Suprapubic skin (tissue), 4 donors: ENCODE measurements around the gene BCS1L.

Source experiments
- POLR2A ChIP-seq, 2 donors: fragments of 450-650 bp; IDR thresholded peaks; one replicate each; pipeline ENCODE4 v1.6.1; 2017; ENCODE audit warnings: antibody characterized with exemption in 2 of 2, mild to moderate bottlenecking in 2 of 2, moderate library complexity in 2 of 2
- POLR2AphosphoS5 ChIP-seq, 3 donors: sonication (generic); formaldehyde crosslinking; IDR thresholded peaks; one replicate each; pipeline ENCODE4 v1.6.1; 2017; ENCODE audit warnings: antibody characterized with exemption in 3 of 3
- TF ChIP-seq, protein P1 (sequence below), 2 donors: fragments of 200-600 bp in 1 of 2; fragments of 450-650 bp in 1 of 2; sonication (generic) in 1 of 2; IDR thresholded peaks; one replicate each; pipeline ENCODE4 v1.5.1; 2016 to 2019; ENCODE audit warnings: antibody characterized with exemption in 2 of 2, mild to moderate bottlenecking in 1 of 2, moderate library complexity in 1 of 2

DNA sequence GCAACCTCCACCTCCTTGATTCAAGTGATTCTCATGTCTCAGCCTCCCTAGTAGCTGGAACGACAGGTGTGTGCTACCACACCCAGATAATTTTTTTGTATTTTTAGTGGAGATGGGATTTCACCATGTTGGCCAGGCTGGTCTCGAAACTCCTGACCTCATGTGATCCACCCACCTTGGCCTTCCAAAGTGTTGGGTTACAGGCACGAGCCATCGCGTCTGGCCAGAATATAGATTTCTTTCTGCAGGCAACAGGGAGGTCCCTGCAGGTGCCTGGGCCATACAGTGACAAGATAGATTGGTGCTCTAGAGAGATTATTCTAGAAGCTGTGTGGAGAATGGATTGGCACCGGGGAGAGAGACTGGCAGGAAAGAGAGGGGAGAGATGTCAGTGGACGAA, 38.5 kb upstream of the BCS1L start:
- TF ChIP-seq POLR2AphosphoS5 (IDR thresholded peaks at IDR 0.05) (no peak), POLR2A (IDR thresholded peaks at IDR 0.05) (no peak)
- TF ChIP-seq, protein P1, sequence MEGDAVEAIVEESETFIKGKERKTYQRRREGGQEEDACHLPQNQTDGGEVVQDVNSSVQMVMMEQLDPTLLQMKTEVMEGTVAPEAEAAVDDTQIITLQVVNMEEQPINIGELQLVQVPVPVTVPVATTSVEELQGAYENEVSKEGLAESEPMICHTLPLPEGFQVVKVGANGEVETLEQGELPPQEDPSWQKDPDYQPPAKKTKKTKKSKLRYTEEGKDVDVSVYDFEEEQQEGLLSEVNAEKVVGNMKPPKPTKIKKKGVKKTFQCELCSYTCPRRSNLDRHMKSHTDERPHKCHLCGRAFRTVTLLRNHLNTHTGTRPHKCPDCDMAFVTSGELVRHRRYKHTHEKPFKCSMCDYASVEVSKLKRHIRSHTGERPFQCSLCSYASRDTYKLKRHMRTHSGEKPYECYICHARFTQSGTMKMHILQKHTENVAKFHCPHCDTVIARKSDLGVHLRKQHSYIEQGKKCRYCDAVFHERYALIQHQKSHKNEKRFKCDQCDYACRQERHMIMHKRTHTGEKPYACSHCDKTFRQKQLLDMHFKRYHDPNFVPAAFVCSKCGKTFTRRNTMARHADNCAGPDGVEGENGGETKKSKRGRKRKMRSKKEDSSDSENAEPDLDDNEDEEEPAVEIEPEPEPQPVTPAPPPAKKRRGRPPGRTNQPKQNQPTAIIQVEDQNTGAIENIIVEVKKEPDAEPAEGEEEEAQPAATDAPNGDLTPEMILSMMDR (IDR thresholded peaks at IDR 0.05) = no peak
